Activated CD8-positive, alpha-beta memory T cell treated with anti-CD3 and anti-CD28 coated beads, Interleukin-2, amount 50 U/mL, for 4 hours (primary cell): ENCODE measurements around the gene CERKL.

Experiments
- DNase-seq: peaks from one replicate; pipeline ENCODE4 v3.0.0-alpha.2; 2020

The CERKL gene

GRCh38 chr2:181677912-181678586 lies 21.1 kb upstream of the CERKL start:
- DNase-seq: peak; percentile 48

GRCh38 chr2:181675254-181675653 lies 18.3 kb upstream of the CERKL start:
- no peak for DNase-seq

- no peak for DNase-seq
Observed at GRCh38 chr2:181674461-181674860, 17.6 kb upstream of the CERKL start.

- no peak for DNase-seq
Observed at GRCh38 chr2:181673173-181673572, 16.3 kb upstream of the CERKL start.

- no peak for DNase-seq
Observed at GRCh38 chr2:181672255-181673008, 15.5 kb upstream of the CERKL start.

GRCh38 chr2:181670632-181671031 lies 13.7 kb upstream of the CERKL start:
- DNase-seq: no peak

- no peak for DNase-seq
Observed at GRCh38 chr2:181667234-181667633, 10.3 kb upstream of the CERKL start.

GRCh38 chr2:181662287-181662686 lies 5.4 kb upstream of the CERKL start:
- no peak for DNase-seq

- DNase-seq: no peak
Observed at GRCh38 chr2:181660181-181660580, 3.3 kb upstream of the CERKL start.

GRCh38 chr2:181658444-181658843 lies 1.5 kb upstream of the CERKL start:
- DNase-seq: no peak

GRCh38 chr2:181657379-181657778 lies 474 bp upstream of the CERKL start:
- DNase-seq: no peak

- no peak for DNase-seq
Observed at GRCh38 chr2:181655519-181655918, 1.4 kb downstream of the CERKL start.

- DNase-seq: no peak
Observed at GRCh38 chr2:181649436-181649979, 7.4 kb downstream of the CERKL start.

GRCh38 chr2:181648478-181649155 lies 8.3 kb downstream of the CERKL start:
- no peak for DNase-seq

GRCh38 chr2:181646415-181646987 lies 10.4 kb downstream of the CERKL start:
- no peak for DNase-seq

GRCh38 chr2:181643151-181643550 lies 13.8 kb downstream of the CERKL start:
- DNase-seq: no peak

GRCh38 chr2:181642086-181642485 lies 14.8 kb downstream of the CERKL start:
- DNase-seq: no peak

- no peak for DNase-seq
Observed at GRCh38 chr2:181639686-181640085, 17.2 kb downstream of the CERKL start.

- DNase-seq: no peak
Observed at GRCh38 chr2:181632733-181633401, 24.0 kb downstream of the CERKL start.

GRCh38 chr2:181628590-181629585 lies 28.0 kb downstream of the CERKL start:
- no peak for DNase-seq

- no peak for DNase-seq
Observed at GRCh38 chr2:181627545-181627944, 29.4 kb downstream of the CERKL start.
